NCI-H345 (cell line): ENCODE measurements around the gene REXO5.
A peak's percentile ranks its signal among the peaks of the same experiment; 100 is the strongest.
"Not testable (repeated sequence)": the region's sequence is repeated elsewhere in the genome, so short reads cannot be mapped to it uniquely, and the experiment has no call there.

Experiments used
- DNase-seq: peaks from one replicate; lab custom pipeline; 2025; lab: John Stamatoyannopoulos, UW

REXO5 gene

DNA sequence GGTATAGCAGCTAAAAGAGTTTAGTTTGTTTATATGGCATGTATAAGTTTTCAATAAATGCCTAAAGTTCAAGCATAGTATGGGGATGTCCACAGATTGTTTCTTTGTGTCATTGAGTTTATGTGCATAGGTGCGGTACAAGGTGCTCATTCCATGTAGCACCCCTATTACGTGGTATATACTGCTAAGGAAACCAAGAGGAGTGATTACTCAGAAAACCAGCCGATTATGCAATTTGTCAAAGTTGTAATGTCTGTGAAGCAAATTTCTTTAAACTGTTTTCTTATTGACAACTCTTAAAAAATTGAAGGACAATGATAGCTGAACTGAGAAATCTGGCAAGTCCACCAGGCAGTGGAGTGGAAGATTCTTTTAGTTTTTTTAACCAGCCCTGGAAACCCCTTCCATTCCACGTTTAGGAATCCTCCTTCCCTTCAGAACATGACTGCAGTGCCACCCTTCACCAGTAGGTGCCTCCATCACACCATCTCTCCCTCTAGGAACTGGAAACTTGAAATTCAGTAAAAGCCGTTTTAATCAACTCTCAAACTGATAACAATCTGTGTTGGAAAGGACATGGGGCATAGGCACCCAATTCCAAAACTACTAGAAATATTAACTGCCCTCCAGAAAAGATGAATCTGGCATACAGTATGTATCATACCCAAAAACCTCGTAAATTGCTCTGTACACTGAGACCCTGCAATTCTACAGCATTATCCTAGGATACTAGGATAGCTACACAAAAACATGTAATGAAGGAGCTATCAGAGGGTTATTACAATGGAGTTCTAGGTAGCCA is 43.5 kb downstream of the REXO5 start:
- peak; percentile 43 for DNase-seq

- no peak for DNase-seq
Observed at GRCh38 chr16:20850981-20851380, 44.7 kb downstream of the REXO5 start.

GRCh38 chr16:20851601-20852000 is 45.3 kb downstream of the REXO5 start:
- DNase-seq, result no peak

- DNase-seq, result no peak
Observed at GRCh38 chr16:20853143-20853542, 46.8 kb downstream of the REXO5 start.

- no peak for DNase-seq
Observed at GRCh38 chr16:20853981-20854620, 47.8 kb downstream of the REXO5 start.

- no peak for DNase-seq
Observed at GRCh38 chr16:20854963-20855362, 48.6 kb downstream of the REXO5 start.

GRCh38 chr16:20857281-20857680 is 51.0 kb downstream of the REXO5 start:
- no peak for DNase-seq

GRCh38 chr16:20859229-20859628 is 52.9 kb downstream of the REXO5 start:
- DNase-seq, result no peak

- DNase-seq, result no peak
Observed at GRCh38 chr16:20859699-20860098, 53.4 kb downstream of the REXO5 start.

- DNase-seq, result no peak
Observed at GRCh38 chr16:20860361-20860760, 54.0 kb downstream of the REXO5 start.

DNA sequence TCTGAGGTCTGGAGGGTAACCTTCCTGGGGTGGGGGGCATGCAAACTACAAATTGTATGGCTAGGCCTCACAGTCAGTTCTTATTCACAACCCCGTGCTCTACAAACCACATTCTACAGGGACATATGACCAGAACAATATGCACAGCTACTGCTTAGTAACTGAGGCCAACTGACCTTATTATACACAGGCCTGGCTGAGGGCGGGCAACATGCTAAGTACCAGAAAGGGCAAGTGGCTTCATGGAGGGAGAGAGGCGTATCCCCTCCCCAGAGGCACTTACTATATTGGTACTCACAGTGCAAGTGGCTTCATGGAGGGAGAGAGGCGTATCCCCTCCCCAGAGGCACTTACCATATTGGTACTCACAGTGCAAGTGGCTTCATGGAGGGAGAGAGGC is 54.7 kb downstream of the REXO5 start:
- DNase-seq, result not testable (repeated sequence)

GRCh38 chr16:20862162-20862960 is 56.0 kb downstream of the REXO5 start:
- no peak for DNase-seq

GRCh38 chr16:20864376-20864775 is 58.0 kb downstream of the REXO5 start:
- DNase-seq, result not testable (repeated sequence)

- no peak for DNase-seq
Observed at GRCh38 chr16:20865420-20866131, 59.2 kb downstream of the REXO5 start.

DNA sequence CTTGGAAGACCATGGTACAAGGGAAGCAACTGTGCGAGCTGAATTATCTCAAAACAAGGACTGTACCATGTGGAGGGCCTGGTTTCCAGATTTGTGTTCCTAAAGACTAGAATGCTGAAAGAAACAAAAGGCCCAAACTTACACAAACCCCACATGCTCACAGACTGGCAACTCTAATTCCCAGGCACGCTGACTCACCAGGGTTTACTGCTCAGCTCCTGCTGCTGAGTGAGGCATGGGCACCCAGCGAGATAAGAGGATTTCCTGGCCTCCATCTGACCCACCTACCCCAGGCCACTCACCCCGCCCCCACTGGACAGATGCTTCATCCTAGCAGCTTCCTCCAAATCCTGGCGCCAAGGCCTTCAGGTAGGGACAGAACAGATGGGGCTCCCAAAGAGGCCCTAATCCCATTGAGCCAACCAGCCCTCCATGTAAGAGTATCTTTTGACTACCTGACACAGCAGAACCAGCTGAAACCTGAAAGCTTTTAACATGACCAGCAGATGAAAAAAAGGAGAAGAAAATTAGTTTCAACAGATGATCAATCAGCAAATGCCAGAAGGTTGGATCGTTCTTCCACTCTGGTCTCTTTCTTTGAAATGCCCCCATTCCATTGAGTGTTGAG is 59.9 kb downstream of the REXO5 start:
- DNase-seq, result no peak

DNA sequence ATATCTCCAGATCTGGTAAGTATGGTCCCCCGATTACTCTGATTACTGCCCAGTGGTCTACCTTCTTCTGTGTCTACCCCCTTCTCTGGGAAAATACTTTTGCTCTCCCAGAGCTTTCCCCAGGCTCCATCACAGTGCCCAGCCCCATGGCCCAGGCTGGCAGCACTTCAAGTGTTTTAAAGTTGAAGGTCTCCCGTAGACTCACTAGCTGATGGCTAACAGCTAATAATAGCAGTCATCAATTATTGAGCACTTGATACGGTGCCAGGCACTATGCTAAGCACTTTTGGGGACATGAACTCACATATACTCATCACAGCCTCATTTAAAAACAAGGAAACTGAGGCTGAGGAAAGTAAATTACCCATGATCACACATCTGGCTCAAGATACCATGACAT is 60.5 kb downstream of the REXO5 start:
- no peak for DNase-seq

DNA sequence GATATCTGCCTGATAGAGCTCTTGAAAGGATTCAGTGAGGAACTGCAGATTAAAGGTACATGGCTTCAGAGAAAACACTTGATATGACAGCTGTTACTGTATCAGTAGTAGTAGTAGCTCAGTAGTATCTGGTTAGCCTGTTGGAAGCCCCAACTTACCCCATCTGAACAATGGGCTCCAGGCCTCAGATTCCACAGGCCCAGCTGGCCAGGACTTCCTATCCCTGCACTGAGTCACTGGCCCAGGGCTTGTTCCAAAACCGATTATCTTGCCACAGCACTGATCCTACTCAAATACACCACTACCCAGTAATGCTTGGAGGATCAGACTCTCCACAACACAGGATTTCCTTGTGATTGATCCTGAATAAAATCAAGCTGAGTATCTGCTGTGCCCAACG is 61.3 kb downstream of the REXO5 start:
- DNase-seq, result no peak

- DNase-seq, result no peak
Observed at GRCh38 chr16:20868890-20869289, 62.6 kb downstream of the REXO5 start.

GRCh38 chr16:20870122-20870820 is 63.9 kb downstream of the REXO5 start:
- no peak for DNase-seq

GRCh38 chr16:20871258-20871657 is 64.9 kb downstream of the REXO5 start:
- DNase-seq, result no peak
